H1 (cell line): ENCODE measurements around the gene MYH9.
"Not testable (repeated sequence)": the region's sequence is repeated elsewhere in the genome, so short reads cannot be mapped to it uniquely, and the experiment has no call there.

Source experiments
- ATF2 ChIP-seq: IDR thresholded peaks from 2 replicates; pipeline ENCODE4 v1.6.1; 2012; ENCODE audit warnings: low read length, inconsistent platforms
- BCL11A ChIP-seq, 2 experiments: IDR thresholded peaks; one replicate each; pipeline ENCODE4 v1.6.1; 2011; ENCODE audit warnings: low read depth in 2 of 2, low read length in 2 of 2, mild to moderate bottlenecking in 2 of 2
- BRCA1 ChIP-seq: IDR thresholded peaks from 2 replicates; pipeline ENCODE4 v1.6.1; 2012; ENCODE audit warnings: low read depth, low read length, improper control_type of control experiment
- CHD1 ChIP-seq: IDR thresholded peaks from 2 replicates; pipeline ENCODE4 v1.6.1; 2012; ENCODE audit warnings: low read depth, low read length, improper control_type of control experiment
- CREB1 ChIP-seq: IDR thresholded peaks from 2 replicates; pipeline ENCODE4 v1.6.1; 2012; ENCODE audit warnings: inconsistent platforms
- POLR2A ChIP-seq, 2 experiments: IDR thresholded peaks; 1 replicate in 1 of 2; 2 replicates in 1 of 2; pipeline ENCODE4 v1.6.1; 2011; ENCODE audit warnings: low read depth in 2 of 2, low read length in 2 of 2, mild to moderate bottlenecking in 2 of 2; ENCODE audit errors: control extremely low read depth in 1 of 2
- TF ChIP-seq, protein P1 (sequence below), 3 experiments: IDR thresholded peaks; 1 replicate in 2 of 3; 2 replicates in 1 of 3; pipeline versions ENCODE4 v1.5.1 to v1.6.1; 2011; ENCODE audit warnings: low read length in 3 of 3, mild to moderate bottlenecking in 3 of 3, inconsistent platforms in 2 of 3, low read depth in 1 of 3, moderate library complexity in 1 of 3; ENCODE audit not compliant: insufficient read depth in 1 of 3; ENCODE audit errors: control extremely low read depth in 1 of 3
- TF ChIP-seq, protein P2 (sequence below): fragments of 300-600 bp; sonication (generic); IDR thresholded peaks from 2 replicates; pipeline ENCODE4 v1.7.1; 2012; ENCODE audit warnings: low read length, moderate library complexity, mild to moderate bottlenecking, inconsistent platforms; ENCODE audit not compliant: insufficient replicate concordance

- TF ChIP-seq, protein P1, sequence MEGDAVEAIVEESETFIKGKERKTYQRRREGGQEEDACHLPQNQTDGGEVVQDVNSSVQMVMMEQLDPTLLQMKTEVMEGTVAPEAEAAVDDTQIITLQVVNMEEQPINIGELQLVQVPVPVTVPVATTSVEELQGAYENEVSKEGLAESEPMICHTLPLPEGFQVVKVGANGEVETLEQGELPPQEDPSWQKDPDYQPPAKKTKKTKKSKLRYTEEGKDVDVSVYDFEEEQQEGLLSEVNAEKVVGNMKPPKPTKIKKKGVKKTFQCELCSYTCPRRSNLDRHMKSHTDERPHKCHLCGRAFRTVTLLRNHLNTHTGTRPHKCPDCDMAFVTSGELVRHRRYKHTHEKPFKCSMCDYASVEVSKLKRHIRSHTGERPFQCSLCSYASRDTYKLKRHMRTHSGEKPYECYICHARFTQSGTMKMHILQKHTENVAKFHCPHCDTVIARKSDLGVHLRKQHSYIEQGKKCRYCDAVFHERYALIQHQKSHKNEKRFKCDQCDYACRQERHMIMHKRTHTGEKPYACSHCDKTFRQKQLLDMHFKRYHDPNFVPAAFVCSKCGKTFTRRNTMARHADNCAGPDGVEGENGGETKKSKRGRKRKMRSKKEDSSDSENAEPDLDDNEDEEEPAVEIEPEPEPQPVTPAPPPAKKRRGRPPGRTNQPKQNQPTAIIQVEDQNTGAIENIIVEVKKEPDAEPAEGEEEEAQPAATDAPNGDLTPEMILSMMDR (IDR thresholded peaks at IDR 0.05; ENCODE audit: control extremely low read depth in 1 of 3, insufficient read depth in 1 of 3, low read depth in 1 of 3, low read length in 3 of 3) = not testable (repeated sequence)
- TF ChIP-seq BCL11A (IDR thresholded peaks at IDR 0.05; ENCODE audit: low read depth in 2 of 2, low read length in 2 of 2); CHD1; BRCA1; POLR2A (IDR thresholded peaks at IDR 0.05; ENCODE audit: control extremely low read depth in 1 of 2, low read depth in 2 of 2, low read length in 2 of 2); CREB1; ATF2: not testable (repeated sequence)
- TF ChIP-seq, protein P2, sequence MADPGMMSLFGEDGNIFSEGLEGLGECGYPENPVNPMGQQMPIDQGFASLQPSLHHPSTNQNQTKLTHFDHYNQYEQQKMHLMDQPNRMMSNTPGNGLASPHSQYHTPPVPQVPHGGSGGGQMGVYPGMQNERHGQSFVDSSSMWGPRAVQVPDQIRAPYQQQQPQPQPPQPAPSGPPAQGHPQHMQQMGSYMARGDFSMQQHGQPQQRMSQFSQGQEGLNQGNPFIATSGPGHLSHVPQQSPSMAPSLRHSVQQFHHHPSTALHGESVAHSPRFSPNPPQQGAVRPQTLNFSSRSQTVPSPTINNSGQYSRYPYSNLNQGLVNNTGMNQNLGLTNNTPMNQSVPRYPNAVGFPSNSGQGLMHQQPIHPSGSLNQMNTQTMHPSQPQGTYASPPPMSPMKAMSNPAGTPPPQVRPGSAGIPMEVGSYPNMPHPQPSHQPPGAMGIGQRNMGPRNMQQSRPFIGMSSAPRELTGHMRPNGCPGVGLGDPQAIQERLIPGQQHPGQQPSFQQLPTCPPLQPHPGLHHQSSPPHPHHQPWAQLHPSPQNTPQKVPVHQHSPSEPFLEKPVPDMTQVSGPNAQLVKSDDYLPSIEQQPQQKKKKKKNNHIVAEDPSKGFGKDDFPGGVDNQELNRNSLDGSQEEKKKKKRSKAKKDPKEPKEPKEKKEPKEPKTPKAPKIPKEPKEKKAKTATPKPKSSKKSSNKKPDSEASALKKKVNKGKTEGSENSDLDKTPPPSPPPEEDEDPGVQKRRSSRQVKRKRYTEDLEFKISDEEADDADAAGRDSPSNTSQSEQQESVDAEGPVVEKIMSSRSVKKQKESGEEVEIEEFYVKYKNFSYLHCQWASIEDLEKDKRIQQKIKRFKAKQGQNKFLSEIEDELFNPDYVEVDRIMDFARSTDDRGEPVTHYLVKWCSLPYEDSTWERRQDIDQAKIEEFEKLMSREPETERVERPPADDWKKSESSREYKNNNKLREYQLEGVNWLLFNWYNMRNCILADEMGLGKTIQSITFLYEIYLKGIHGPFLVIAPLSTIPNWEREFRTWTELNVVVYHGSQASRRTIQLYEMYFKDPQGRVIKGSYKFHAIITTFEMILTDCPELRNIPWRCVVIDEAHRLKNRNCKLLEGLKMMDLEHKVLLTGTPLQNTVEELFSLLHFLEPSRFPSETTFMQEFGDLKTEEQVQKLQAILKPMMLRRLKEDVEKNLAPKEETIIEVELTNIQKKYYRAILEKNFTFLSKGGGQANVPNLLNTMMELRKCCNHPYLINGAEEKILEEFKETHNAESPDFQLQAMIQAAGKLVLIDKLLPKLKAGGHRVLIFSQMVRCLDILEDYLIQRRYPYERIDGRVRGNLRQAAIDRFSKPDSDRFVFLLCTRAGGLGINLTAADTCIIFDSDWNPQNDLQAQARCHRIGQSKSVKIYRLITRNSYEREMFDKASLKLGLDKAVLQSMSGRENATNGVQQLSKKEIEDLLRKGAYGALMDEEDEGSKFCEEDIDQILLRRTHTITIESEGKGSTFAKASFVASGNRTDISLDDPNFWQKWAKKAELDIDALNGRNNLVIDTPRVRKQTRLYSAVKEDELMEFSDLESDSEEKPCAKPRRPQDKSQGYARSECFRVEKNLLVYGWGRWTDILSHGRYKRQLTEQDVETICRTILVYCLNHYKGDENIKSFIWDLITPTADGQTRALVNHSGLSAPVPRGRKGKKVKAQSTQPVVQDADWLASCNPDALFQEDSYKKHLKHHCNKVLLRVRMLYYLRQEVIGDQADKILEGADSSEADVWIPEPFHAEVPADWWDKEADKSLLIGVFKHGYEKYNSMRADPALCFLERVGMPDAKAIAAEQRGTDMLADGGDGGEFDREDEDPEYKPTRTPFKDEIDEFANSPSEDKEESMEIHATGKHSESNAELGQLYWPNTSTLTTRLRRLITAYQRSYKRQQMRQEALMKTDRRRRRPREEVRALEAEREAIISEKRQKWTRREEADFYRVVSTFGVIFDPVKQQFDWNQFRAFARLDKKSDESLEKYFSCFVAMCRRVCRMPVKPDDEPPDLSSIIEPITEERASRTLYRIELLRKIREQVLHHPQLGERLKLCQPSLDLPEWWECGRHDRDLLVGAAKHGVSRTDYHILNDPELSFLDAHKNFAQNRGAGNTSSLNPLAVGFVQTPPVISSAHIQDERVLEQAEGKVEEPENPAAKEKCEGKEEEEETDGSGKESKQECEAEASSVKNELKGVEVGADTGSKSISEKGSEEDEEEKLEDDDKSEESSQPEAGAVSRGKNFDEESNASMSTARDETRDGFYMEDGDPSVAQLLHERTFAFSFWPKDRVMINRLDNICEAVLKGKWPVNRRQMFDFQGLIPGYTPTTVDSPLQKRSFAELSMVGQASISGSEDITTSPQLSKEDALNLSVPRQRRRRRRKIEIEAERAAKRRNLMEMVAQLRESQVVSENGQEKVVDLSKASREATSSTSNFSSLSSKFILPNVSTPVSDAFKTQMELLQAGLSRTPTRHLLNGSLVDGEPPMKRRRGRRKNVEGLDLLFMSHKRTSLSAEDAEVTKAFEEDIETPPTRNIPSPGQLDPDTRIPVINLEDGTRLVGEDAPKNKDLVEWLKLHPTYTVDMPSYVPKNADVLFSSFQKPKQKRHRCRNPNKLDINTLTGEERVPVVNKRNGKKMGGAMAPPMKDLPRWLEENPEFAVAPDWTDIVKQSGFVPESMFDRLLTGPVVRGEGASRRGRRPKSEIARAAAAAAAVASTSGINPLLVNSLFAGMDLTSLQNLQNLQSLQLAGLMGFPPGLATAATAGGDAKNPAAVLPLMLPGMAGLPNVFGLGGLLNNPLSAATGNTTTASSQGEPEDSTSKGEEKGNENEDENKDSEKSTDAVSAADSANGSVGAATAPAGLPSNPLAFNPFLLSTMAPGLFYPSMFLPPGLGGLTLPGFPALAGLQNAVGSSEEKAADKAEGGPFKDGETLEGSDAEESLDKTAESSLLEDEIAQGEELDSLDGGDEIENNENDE = not testable (repeated sequence)
These were observed 97.2 kb downstream of the MYH9 start for GRCh38 chr22:36290391-36291075.
